GM12878 (cell line): ENCODE measurements around the gene ZNF407.

ENCODE experiments used
- POLR2AphosphoS5 ChIP-seq: IDR thresholded peaks from 2 replicates; pipeline ENCODE4 v1.6.1; 2011; ENCODE audit warnings: mild to moderate bottlenecking, low read length, inconsistent platforms
- SRF ChIP-seq, 2 experiments: IDR thresholded peaks; 2 replicates each; pipeline ENCODE4 v1.6.1; 2011; ENCODE audit warnings: low read depth in 2 of 2, low read length in 2 of 2, mild to moderate bottlenecking in 1 of 2, moderate library complexity in 1 of 2
- YBX1 ChIP-seq: fragments of 450-650 bp; IDR thresholded peaks from 2 replicates; pipeline ENCODE4 v1.6.1; 2016; ENCODE audit warnings: antibody characterized with exemption
- YY1 ChIP-seq: IDR thresholded peaks from 2 replicates; pipeline ENCODE4 v1.6.1; 2011; ENCODE audit warnings: low read depth, mild to moderate bottlenecking, low read length
- TF ChIP-seq, protein P1 (sequence below), 3 experiments: IDR thresholded peaks in 2 of 3; conservative IDR thresholded peaks in 1 of 3; 2 replicates each; pipeline ENCODE4 v1.5.1; 2011; ENCODE audit warnings: low read depth in 3 of 3, low read length in 3 of 3, mild to moderate bottlenecking in 3 of 3, control low read depth in 2 of 3, moderate library complexity in 2 of 3, inconsistent platforms in 1 of 3, mixed read lengths in 1 of 3; ENCODE audit not compliant: control insufficient read depth in 2 of 3, insufficient read depth in 1 of 3; ENCODE audit errors: extremely low read depth in 1 of 3
- TF ChIP-seq, protein P2 (sequence below): IDR thresholded peaks from 2 replicates; pipeline ENCODE4 v1.6.1; 2012; ENCODE audit warnings: low read depth, low read length, improper control_type of control experiment

DNA sequence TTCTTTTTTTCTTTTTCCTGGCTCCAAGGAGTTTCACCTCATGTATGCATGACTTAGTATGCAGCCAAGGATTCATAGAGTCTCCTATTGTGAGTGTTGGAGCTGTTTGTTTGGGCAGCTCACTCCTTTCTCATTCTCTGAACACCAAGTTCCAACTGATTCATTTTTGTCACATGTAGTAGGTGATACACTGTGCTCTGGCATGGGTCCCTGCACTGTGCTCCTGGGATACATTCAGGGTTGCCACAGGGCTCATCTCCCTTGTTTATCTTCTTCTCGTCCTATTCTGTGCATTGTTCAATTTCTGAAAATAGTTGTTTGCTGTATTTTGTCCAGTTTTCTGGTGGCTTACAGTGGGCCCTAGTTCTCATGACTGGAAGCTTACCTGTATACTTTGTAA, 96.8 kb downstream of the ZNF407 start:
- TF ChIP-seq, protein P1, sequence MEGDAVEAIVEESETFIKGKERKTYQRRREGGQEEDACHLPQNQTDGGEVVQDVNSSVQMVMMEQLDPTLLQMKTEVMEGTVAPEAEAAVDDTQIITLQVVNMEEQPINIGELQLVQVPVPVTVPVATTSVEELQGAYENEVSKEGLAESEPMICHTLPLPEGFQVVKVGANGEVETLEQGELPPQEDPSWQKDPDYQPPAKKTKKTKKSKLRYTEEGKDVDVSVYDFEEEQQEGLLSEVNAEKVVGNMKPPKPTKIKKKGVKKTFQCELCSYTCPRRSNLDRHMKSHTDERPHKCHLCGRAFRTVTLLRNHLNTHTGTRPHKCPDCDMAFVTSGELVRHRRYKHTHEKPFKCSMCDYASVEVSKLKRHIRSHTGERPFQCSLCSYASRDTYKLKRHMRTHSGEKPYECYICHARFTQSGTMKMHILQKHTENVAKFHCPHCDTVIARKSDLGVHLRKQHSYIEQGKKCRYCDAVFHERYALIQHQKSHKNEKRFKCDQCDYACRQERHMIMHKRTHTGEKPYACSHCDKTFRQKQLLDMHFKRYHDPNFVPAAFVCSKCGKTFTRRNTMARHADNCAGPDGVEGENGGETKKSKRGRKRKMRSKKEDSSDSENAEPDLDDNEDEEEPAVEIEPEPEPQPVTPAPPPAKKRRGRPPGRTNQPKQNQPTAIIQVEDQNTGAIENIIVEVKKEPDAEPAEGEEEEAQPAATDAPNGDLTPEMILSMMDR (IDR thresholded peaks at IDR 0.05 in 2 of 3, conservative IDR thresholded peaks at IDR 0.05 in 1 of 3; ENCODE audit: control insufficient read depth in 2 of 3, extremely low read depth in 1 of 3, insufficient read depth in 1 of 3, low read depth in 3 of 3, low read length in 3 of 3), result no peak
- TF ChIP-seq SRF (IDR thresholded peaks at IDR 0.05; ENCODE audit: low read depth in 2 of 2, low read length in 2 of 2) (no peak), YY1 (no peak), POLR2AphosphoS5 (no peak), YBX1 (no peak)
- TF ChIP-seq, protein P2, sequence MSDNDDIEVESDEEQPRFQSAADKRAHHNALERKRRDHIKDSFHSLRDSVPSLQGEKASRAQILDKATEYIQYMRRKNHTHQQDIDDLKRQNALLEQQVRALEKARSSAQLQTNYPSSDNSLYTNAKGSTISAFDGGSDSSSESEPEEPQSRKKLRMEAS, result no peak
